GM19455 (cell line): Measurements from ENCODE around the gene RNF214.

Experiments used
- ATAC-seq: cut with Tn5 transposase; IDR thresholded peaks from one replicate; pipeline ENCODE4 v1.9.1; 2021; ENCODE audit not compliant: unreplicated experiment

Gene RNF214

DNA sequence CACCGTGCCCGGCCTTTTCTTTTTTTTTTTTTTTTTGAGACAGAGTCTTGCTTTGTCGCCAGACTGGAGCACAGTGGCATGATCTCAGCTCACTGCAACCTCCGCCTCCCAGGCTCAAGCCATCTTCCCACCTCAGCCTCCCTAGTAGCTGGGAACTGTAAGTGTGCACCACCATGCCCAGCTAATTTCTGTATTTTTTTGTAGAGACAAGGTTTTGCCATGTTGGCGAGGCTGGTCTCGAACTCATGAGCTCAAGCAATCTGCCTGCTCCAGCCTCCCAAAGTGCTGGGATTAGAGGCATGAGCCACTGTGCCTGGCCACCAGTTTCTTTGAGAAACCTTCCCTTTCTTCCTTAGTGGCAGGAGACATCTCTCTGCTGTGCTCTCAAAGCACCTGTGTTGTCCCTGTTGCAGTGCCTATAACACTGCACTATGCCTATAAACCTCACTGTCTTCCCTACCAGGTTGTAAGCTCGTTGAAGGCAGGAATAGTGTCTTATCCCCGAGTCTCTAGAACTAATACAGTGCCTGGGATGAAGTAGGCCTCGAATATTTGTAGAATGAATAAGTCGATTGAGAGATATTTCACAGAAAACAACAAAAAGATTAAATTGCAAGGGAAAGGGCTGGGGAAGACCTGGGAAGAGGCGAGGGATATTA, 19.6 kb upstream of the RNF214 start:
- no peak for ATAC-seq

DNA sequence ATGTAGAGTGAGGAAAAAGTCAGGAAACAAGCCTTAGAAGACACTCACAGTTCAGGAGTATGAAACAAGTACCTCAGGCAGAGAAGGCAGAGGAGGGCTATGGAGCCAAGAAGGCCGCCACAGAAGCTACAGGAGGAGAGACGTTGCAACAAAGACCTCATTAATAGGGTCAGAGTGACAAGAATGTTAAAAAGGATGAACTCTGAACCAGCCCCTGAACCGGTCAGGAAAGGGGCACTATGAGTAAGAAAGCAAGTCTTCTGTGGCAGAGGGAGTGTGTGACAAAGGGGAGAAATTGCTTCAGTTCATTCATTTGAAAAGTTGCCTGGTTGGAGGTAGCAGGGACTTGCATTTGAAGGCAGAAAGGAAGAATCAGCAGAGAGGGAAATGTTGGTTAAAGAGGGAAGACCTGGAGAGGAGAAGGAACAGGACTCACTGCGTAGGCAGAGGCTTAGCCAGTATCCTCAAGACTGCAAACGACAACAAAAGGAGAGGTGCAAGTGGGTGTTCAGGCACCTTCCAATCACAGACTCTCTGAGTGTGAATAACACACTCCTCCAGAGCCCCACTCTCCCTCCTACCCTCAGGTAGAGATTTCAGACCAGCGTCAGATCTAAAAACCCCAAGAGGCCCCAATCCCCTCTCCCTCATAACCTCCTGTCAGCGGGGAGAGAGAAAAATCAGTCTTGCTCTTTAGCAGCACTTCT, 17.9 kb upstream of the RNF214 start:
- ATAC-seq: no peak

DNA sequence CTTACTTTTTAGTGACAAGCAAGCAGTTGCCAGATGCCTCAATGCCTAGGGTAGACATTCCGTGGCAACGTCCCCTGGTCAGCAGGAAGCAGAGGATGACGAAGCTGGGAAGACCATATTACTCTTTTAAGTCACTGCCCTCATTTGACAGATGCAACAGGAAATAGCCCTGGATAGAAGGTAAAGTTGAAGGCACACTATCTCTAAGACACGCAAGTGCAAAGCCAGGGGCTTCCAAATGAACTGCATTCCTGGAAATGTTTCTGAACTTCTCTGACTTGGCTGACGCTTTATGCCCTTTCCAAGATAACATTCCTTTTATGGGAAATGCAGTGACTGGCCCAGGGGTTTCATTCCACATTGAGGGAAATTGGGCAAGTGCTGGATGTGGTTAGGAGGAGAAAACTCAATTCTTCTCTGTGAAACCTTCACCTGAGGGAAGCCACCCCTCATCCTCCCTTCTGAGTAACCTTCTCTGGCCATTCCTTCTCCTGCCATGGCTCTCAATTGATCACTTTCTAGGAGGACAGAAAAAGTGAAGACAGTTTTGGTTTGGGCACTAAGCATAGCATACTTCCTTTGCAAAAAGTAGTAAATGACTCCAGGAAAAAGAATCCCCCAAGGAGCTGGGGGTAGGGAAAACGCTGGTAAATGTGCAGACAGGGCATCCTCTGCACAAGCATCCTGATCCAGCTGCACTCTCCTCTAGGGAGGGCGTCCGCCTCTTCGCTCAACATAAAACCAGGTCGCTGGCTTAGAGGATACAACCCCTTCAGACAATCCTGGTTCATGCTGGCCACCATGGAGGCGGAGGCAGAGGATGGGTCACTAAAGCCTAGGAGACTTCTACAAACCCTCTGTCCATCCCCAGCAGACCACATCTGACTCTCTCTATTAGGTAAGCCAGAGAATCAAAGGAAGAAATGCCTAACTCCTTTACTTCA, 15.1 kb upstream of the RNF214 start:
- ATAC-seq: no peak

DNA sequence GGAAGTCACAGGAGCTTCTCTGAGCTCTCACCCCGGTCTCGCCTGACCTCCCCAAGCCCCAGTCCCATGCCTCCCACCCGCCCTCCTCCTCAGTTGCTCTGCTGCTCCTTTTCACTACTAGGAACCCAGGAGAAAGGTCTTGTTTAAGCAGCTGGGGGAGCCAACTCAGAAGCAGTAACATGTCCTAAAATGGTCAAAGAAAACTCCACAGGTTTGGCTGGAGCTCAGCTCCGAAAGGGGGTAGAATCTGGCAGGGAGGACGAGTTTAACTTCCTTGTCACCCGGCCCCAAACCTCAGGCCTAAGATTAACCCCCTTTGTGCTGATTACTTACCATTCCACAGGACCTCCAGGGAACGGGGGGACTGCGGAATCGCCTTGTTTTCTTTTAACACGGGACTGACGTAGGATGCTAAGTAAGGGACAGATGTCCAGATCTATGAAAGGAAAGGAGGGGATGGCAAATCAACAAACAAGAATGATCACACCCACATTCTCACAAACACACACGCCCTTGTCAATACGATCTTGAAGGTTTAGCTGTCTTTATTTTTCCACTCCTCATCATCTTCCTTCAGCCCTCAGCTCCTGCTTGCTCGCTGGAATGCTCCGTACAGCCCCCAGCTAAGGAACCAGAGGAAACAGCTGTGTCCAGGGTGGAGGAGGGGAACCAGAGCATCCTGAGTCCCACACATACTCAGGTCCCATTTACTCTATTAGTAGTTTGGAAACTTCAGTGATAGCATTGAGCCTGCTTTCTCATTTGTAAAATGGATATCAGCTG, 14.1 kb upstream of the RNF214 start:
- ATAC-seq: no peak

DNA sequence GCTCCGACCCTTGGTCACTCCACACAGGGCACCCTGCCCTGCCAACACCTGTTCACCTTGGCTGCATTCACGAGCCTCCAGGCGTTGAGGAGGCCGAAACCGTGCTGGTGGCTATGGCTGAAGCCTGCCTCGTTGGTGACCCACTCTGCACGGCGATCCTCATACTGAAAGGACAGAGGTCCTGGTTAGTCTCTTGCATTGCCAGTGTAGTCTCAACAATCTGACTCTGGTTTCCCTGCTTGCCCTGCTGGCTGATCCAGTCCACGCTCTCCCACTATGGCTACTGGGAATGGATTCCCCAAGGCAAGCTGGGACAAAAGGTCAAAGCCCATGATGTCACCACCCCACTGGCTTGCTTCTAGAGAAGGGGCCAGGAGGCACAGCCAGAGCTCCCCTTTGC, 13.5 kb upstream of the RNF214 start:
- ATAC-seq: no peak

DNA sequence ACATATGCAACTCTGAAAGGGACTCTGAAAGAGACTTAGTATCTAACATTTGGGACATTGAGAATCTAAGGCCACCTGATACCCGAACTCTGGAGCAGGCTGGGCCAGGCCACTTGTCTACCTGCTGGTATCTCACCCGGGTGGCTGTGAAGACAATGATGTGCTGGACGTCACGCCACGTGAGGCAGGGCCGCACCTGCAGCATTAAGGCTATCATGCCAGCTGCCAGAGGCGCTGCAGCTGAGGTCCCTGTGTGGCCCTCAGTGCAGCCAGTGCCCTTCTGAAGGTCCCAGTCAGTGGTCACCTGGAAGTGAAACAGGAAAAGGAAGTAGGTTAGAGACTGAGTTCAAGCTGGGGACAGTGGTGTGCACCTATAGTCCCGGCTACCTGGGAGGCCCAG, 13.0 kb upstream of the RNF214 start:
- no peak for ATAC-seq

DNA sequence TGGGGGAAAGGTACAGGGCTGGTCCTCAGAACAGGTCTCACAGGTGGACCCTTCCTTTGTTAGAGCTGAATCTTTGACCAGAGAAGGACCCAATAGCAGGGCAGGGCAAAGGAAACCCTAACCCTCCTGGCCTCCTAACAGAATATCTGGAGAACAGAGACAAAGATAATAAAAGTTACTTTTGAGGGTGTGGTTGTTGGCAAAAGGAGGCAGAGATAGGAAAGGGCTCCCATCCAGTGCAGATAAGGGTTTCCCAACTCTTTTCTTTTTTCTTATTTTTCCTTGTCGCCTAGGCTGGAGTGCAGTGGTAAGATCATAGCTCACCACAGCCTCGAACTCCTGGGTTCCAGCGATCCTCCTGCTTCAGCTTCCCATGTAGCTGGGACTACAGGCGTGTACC, 12.5 kb upstream of the RNF214 start:
- ATAC-seq: no peak

DNA sequence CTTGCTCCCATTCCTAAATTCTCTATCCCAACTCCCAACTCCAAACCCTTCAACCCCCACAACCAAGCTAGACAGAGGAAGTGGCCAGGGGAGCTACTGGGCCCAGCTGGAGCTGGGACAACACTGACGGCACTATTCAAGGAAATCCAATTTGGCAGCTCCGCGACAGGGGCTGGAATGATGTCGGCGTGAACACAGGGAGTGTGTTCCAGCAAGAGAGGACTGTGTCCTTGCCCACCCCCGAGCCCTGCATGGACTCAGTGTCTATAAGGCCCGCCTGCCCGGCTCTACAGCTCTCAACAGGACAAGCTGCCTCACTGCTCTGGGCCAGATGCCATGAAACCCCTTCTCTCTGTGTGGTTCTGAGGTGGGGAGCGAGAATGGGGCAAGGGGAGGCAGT, 11.9 kb upstream of the RNF214 start:
- no peak for ATAC-seq

DNA sequence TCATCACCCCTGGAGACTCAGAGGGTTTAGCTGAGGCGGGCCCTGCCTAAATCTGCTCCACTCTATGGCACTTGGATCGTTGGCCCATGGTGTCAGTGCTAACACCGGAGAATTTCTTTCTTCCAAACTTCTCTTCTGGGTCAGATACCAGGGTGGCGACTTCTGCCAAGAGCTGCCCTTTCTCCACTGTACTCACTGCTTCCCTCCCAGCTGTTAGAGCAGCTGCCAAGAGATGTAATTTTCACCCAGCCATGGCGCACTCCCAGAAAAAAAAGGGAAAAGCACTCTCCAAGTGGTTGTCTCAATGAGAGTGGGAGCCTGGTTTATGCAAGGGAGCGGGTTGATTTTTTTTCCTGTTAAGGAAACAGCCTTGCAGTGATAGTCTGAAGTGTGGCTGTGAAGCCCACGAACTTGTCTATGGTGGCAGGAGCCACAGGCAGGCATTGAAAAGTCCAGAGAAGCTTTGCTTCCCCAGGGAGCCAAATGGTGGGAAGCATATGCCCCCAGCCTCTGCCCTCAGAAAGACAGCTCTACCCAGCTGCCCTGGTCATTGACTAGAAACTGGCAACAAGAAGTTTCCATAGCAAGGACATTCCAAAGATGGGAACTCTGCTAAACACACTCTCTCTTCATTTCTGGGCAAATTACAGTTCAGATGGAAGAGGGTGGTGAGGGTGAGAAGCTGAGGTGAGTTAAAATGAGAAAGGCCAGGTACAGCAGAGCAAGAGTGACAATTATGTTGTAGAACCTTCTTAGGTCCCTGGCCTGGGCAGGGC, 11.3 kb upstream of the RNF214 start:
- ATAC-seq: no peak

DNA sequence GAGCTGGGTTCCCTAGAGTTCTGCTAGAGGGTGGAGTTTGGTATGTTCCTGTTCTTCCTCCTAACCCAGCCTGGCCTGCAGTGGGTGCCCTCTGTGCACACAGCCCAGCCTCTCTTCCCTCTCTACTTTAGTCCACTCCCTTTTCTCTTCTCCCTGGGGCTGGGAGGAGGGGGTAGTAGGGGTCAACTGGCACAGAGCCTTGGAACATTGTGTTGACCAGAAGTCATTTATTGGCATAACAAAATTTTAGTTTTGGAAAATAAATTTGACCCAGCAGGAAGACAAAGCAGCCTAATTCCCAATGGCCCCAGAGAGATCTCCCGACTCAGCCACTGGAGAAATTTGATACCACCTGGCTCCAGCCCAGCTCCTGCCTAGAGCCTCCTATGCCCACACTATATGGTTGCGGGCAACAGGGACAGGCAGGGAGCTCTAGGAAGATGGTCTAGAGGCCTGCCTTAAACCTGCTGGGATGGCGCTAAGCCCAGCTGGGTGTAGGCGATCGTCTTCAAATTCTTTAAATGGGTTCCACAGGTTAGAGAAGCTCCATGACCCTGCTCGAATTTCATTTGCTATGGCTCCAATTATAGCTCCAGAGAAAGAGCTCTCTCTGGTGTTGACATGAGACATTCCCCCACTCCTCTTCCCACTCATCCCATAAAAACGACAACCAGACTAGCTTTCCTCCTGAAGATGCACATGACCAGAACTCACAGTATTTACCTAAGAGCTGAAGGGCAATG, 10.5 kb upstream of the RNF214 start:
- ATAC-seq: no peak

DNA sequence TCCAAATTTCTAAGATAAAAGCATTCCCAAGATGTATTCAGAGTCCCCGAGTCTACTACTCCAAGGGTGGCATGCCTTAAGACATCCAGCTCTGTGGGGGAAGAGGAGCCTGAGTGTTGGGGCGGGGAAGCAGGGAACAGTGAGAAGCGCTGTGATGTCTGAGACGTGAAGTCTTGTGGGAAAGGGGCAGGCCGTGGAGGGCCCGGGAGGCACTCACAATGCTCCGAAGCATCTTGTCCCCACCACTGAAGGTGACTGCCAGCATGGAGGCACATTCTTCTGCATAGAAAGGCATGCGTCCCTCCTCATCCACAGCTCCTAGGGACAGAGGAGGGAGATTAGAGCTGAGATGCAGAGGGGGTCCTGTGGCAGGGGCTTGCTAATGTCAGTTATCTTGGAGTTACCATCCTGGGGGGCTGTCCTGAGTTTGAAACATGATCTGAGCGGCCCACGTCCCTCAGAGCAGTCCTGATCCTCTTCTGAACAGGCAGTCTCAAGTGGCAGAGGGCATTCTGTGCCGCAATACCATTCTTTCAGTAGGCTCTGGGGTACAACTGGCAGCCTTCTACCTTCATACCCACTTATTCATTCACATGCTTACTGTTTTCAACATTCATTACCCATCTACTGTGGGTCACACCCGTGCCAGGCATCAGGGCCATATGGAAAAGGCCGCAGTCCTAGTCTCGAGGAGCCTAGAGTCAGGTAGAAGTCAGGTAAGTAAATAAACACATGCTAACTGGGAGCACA, 9.3 kb upstream of the RNF214 start:
- no peak for ATAC-seq

DNA sequence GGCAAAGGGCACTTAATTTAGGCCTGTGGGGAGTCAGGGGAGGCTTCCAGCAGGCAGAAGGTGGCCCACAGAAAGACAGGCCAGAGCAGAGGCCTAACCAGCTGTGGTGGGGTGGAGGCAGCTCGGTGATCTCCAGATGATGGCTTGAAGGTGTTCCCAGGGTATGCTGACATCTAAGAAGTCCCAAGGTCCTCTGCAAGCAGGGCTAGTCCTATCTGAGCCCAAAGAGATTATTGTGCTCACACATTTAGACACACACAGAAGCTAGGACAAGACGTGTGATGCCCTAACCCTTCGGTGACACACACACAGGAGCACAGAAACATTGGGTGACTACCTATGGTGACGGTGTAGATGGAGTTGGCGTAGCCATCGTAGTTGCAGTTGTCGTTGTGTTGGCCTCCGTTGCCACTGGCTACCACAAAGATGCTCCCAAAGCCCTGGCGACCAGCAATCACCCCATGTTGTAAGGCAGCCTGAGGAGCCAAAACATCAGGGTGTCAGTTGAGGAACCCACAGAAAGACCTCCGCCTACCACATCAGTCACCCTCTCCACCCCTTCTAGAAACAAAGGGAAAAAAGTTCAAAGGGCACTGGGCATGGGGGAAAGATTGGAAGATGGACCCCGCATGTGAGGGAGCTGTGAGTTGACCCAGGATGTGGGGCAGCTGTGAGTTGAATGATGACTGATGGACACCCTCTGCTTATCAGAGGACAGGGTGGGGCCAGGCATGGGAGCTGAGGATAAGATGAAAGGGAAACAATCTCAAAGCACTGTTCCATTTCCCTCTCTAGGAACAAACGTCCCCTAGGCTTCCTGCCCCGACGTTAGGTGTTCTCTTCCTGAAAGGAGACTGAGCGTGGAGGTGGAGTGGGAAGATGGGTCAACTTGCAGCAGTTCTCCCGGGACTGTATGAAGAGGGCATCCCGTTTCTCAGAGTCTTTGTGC, 8.5 kb upstream of the RNF214 start:
- ATAC-seq: no peak

DNA sequence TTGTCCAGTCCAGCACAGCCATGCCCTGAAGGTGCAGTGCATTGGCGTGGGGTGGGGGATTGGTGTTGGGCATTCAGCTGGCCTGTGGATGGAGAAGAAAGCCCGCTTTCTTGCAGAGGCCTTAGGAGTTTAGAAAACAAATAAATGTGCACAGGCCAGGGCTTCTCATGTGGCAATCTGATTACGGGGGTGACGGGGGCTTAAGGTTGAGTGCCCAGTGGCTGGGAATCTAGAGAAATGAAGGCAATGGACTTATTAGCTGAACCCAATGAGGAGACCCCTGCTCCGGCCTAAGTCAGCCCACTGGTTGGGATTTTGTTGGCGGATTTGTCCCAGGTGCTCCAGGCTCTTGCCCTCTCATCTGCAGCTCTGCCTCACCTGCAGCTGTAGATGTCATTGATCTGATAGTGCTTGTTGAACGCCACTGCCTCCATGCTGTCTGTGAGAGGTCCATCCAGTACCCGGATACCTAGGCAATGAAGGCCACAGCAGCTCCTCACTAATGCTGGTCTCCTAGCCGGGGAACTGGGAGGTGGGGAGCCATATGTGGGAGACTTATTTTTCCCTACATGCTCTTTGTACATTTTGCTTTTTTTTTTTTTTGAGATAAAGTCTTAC, 6.8 kb upstream of the RNF214 start:
- no peak for ATAC-seq

DNA sequence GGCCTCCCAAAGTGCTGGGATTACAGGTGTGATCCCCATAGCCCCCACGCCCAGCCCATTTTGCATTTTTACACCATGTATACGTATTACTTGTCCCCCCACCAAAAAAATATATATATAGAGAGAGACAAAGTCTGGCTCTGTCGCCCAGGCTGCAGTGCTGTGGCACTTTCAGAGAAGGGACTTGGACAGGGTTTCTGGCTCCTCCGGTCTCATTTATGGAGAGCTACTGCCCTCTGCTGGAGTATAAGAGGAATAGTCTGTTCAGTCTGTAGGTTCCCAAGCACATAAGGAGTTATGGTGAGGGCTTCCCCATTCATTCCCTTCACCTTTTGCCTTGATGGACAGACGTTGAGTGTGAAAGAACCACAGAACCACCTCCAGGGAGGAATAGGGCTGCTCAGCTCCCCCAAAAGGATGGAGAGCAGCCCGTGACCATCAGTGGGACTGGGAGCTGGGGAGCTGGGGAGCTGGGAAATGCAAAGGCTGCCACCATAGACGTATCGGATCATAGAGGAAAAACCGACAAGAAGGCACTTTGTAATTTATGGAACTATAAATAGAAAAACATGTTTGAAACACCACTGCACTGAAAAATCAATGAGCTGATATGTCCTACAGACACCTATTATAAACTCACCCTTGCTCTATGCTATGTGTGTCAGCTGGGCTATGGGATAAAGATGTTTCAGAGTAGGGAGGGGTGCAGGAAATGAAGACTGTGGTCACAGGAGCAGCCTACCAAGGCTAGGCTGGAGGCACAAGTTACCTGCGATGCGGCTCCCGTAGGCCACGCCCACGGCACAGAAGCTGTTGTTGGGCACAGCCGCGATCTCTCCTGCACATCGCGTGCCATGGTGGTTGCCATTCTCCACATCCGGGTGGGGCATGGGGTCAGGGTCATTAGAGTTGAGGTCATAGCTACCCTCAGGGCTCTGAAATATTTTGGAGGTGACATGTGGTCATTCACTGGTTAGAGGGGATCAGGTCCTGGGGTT, 5.8 kb upstream of the RNF214 start:
- ATAC-seq: no peak

DNA sequence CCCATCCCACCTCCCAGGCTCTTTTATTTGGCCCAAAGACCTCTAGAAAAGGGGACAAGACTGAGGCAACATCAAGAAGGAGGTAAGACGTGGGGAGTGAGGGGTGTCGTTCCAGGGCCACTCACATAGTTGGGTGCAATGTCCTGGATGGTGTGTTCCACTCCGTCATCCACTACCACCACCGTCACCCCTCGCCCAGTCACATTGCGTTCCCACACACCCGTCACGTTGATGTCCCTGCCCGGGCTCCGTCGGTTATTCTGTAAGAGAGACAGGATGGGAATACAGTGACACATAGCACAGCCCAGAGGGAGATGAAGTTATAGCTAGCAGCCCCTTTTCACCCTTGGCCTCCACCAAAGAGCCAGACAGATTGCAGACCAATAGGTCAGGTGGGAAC, 4.4 kb upstream of the RNF214 start:
- no peak for ATAC-seq

DNA sequence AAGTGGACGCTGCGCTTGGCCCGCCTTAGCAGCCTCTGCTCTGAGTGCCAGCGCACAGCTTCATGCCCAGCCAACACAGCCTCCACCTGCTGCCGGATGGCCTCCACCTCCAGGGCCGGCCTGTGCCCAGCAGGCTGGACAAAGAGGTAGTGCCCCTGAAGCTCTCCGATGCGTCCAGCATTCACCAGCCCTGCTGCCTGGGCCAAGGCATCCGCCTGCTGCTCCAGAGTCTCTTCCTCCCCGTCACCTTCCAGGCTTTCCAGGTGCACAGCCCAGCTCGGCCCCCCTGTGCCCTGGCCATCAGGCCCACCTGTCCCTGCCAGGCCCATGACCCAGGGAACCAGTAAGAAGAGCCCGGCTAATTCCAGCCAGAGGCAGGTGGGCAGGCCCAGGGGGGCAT, 3.1 kb upstream of the RNF214 start:
- no peak for ATAC-seq
